TTC549 (cell line): Measurements from ENCODE around the gene LYVE1.

Source experiments
- FAIRE-seq: peaks from 2 replicates; lab custom pipeline; 2012; peaks lifted over from hg19 to GRCh38; lab: Jason Lieb, UNC

Gene LYVE1

DNA sequence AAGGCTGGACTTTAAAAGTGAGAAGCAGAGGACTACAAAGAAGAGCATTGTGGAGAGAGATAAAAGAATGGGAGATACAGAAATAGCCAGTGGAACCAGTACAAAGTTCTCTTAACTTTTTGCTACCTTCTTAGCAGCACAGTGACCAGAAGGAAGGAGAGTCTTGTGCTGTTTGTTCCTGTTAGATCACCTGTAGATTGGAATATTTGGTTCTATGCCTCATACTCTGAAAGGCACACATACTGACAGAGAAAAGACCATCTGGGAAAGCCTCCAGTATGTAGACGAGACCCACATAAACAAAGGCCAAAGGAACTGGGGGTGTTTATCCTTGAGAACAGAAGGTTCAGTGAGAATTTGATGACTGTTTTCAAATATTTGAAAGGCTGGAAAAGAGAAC lies 46.2 kb downstream of the LYVE1 start:
- no peak for FAIRE-seq

DNA sequence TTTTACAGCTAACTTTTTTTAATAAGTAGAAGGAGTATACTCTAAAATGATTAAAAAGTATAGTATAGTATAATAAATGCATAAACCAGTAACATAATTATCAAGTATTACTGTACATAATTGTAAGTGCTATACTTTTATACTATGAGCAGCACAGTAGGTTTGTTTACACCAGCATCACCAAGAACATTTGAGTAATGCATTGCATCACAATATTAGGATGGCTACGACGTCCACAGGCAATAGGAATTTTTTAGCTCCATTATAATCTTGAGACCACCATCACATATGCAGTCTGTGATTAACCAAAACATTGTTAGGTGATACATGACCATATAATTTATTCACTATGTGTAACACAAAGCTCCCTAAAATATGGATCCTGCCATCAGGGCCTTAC lies 47.9 kb downstream of the LYVE1 start:
- no peak for FAIRE-seq

DNA sequence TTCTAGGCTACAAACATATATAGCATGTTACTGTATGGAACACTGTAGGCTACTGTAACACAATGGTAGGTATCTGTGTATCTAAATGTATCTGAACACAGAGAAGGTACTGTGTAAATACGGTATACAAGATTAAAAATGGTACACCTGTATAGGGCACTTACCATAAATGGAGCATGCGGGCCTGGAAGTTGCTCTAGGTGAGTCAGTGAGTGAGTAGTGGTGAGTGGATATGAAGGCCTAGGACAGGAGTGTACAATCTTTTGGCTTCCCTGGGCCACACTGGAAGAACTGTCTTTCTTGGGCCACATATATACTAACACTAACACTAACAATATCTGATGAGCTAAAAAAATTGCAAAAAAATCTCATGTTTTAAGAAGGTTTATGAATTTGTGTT lies 48.8 kb downstream of the LYVE1 start:
- no peak for FAIRE-seq

DNA sequence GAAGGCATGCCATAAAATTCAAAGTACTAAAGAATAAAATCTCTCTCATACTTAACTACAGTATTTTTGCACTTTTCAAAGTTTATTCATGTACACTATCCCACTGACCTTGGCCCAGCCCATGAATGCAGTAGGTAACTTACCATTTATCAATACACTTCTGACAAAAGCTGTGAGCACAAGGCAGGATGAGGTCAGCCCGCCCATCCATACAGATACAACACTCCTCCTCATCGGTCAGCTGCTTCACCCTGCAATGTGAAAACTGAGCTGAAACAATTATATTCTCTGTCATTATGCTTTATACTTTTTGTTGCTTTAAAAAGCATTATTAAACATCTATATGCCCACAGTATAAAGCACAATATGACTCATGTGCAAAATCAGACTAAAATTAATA lies 49.6 kb downstream of the LYVE1 start:
- FAIRE-seq: no peak

DNA sequence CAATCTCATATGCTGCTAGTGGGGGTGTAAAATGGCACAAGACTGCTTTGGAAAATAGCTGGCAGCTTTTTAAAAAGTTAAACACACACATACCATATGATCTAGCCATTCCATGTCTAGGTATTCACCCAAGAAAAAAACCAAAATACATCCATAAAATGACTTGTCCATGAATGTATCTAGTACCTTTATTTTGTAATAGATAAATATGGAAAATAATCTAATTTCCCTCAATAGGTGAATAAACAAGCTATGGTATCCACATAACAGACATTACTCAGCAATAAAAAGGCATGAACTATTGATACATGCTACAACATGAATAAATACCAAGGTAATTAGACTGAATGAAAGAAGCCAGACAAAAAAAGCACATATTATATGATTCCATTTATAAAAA lies 50.3 kb downstream of the LYVE1 start:
- no peak for FAIRE-seq

DNA sequence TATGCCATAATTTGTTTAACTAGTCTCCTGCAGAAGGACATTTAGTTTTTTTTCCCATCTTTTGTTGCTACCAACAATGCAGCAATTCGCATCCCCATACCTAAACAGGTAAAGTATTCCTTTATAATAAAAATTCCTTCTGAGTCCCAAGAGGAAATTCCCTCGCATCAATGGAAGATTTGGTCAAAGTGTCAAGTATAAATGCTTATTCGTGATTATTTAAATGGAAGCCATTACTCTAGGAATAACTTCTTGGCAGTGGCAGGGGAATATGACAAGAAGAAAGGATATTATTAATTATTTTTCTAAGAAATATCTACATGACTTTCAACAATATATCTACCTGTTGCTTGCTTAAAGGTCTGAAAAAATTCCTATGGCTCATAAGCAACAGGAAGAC lies 53.0 kb downstream of the LYVE1 start:
- no peak for FAIRE-seq

DNA sequence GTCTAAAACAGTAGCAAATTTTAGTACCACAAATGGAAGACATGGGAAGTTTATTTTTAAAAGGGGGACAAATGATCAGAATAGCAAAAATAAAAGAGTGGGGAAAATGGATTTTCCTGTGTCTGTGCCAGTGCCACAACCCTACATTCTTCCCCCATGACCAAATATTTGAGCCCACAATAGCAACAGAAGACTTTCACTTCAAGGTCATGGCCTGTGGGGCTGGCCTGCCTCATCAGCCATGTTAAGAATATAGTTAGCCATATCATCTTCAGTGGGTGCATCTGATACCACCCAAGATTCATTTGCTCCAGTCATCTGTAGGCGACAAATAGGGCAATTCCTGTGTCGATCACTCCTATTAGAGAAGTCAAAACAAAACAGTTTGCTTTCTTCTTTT lies 53.8 kb downstream of the LYVE1 start:
- FAIRE-seq: no peak

DNA sequence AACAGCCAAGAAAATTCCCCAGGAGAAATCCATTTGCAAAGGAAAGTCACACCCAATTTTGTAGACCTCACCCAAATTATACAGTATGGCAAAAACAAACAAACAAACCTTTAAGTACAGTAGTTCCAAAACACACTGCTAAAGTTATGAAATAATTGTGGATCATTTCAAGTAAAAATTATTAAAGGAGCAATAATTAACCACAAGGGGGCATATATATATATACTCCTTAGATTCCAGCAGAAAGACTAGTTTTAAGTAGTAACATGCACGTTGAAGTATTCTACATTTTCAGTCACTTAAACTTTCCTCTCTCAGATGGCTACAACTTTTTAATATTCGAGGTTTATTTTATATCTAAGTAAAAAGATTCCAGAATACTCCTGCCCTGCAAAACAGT lies 54.3 kb downstream of the LYVE1 start:
- no peak for FAIRE-seq

DNA sequence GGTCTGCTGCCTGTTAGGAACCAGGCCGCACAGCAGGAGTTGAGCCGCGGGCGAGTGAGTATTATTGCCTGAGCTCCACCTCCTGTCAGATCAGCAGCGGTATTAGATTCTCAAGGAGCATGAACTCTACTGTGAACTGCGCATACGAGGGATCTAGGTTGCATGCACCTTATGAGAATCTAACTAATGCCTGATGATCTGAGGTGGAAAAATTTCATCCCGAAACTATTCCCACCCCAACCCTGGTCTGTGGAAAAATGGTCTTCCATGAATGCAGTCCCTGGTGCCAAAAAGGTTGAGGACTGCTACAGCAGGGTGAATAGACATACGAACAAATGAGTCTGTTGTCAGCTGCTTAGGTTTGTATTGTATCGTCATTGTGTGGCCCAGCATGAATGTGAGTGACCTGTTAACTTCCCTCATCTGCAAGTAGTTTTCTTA lies 57.3 kb downstream of the LYVE1 start:
- FAIRE-seq: no peak
